ENCODE measurements around the gene RAB10. TPM values are rescaled to one million over a fixed set of nuclear protein-coding genes. Genes with fewer than 3 reads are reported as not detected.

Gene RAB10
- total and polyA plus RNA-seq, 8 donors: 101 to 175 (median 127) TPM

- TF ChIP-seq CTCF (IDR thresholded peaks at IDR 0.05): no peak
- H3K4me3 ChIP-seq: no peak overlapping the region
- ATAC-seq (no peak), DNase-seq (no peak)
- no peak overlapping the region for H3K27ac ChIP-seq
- peaks cover 0 to 66% of the 10 kb centered on the region in 2 donors for H3K4me1 ChIP-seq
- no peaks in the 10 kb centered on the region for H3K27me3 ChIP-seq
- no peaks in the 10 kb centered on the region for H3K36me3 ChIP-seq
- intact Hi-C loops (cut with DNase I): no loop called here
- no peaks in the 10 kb centered on the region for H3K9me3 ChIP-seq
These were observed 40.8 kb downstream of the RAB10 start for GRCh38 chr2:26074676-26075075.

GRCh38 chr2:26075173-26075572 is 41.3 kb downstream of the RAB10 start:
- no peak for TF ChIP-seq CTCF (IDR thresholded peaks at IDR 0.05)
- intact Hi-C loops (cut with DNase I): no loop called here
- Histone ChIP-seq H3K9me3 (no peaks in the 10 kb centered on the region), H3K27ac (no peak overlapping the region), H3K4me1 (peaks cover 0 to 61% of the 10 kb centered on the region in 2 donors), H3K4me3 (no peak overlapping the region), H3K36me3 (no peaks in the 10 kb centered on the region), H3K27me3 (no peaks in the 10 kb centered on the region)
- ATAC-seq: no peak
- DNase-seq: no peak

GRCh38 chr2:26076001-26076587 is 42.2 kb downstream of the RAB10 start:
- Histone ChIP-seq H3K36me3 (no peaks in the 10 kb centered on the region), H3K9me3 (no peaks in the 10 kb centered on the region), H3K27ac (no peak overlapping the region), H3K27me3 (no peaks in the 10 kb centered on the region), H3K4me3 (no peak overlapping the region), H3K4me1 (peaks cover 0 to 55% of the 10 kb centered on the region in 2 donors)
- DNase-seq (peak in 1 of 4 donors; percentile 7), ATAC-seq (peak; percentile 69)
- no peak for TF ChIP-seq CTCF (IDR thresholded peaks at IDR 0.05)
- intact Hi-C loops (cut with DNase I): no loop called here

GRCh38 chr2:26077291-26077690 is 43.4 kb downstream of the RAB10 start:
- no peak for ATAC-seq
- Histone ChIP-seq H3K36me3 (no peaks in the 10 kb centered on the region), H3K9me3 (no peaks in the 10 kb centered on the region), H3K4me1 (peaks cover 0 to 47% of the 10 kb centered on the region in 2 donors), H3K27ac (no peak overlapping the region), H3K4me3 (no peak overlapping the region), H3K27me3 (no peaks in the 10 kb centered on the region)
- TF ChIP-seq CTCF (IDR thresholded peaks at IDR 0.05): no peak
- intact Hi-C loops (cut with DNase I): no loop called here
- DNase-seq: no peak

- H3K36me3 ChIP-seq: no peaks in the 10 kb centered on the region
- intact Hi-C loops (cut with DNase I): no loop called here
- H3K27ac ChIP-seq: no peak overlapping the region
- peaks cover 0 to 36% of the 10 kb centered on the region in 2 donors for H3K4me1 ChIP-seq
- TF ChIP-seq CTCF (IDR thresholded peaks at IDR 0.05): no peak
- H3K9me3 ChIP-seq: no peaks in the 10 kb centered on the region
- no peak overlapping the region for H3K4me3 ChIP-seq
- ATAC-seq (no peak), DNase-seq (no peak)
- no peaks in the 10 kb centered on the region for H3K27me3 ChIP-seq
These were observed 45.1 kb downstream of the RAB10 start for GRCh38 chr2:26078939-26079338.
